GM12872 (cell line): ENCODE data around the gene CELSR1.

Source experiments
- CTCF ChIP-seq: IDR thresholded peaks from 3 replicates; pipeline ENCODE4 v1.5.1; 2011; ENCODE audit warnings: low read depth, mild to moderate bottlenecking, low read length, moderate library complexity; ENCODE audit not compliant: insufficient read depth

CELSR1 gene

DNA sequence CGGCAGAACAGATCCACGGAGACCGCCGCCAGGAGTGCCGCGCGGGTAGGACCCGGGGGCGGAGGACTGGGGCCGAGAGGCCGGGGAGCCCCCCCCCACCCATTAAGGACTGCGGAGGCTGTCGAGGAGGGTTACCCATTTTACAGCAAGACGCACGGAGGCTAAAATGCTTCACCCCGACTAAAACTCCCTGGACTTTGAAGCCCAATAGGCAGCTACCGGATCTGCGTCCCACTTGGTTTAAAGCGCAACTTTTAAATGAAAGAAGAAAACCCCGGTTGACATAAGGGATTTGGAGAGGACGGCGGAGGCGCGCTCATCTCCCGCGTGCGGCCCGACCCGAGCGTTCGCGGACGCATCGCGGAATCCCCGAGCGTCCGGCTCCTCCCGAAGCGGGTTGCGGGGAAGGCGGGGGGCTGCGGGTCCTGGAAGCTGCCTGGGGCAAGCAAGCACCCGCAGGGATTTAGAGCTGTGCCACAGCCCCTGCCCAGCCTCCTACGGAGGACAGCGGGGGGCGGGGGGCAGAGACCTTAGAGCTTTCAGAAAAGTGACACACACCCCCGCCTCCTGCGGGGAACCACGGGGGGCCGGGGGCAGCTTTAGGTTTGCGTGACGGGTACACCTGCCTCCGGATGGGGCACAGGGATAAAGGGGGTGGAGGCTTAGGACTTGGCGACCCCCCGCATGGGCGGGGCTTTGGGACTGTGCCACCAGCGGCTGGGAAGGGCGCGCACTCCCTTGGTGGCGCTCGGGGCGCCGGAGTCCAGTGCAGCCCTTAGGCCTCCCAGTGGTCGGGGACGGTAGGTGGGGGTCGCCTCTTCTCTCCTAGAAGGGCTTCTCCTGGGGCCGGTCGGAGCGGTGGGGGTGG lies 760 bp upstream of the CELSR1 start:
- TF ChIP-seq CTCF: 0 out of 3 replicates have a peak, but pooled peaks have one; percentile 3

DNA sequence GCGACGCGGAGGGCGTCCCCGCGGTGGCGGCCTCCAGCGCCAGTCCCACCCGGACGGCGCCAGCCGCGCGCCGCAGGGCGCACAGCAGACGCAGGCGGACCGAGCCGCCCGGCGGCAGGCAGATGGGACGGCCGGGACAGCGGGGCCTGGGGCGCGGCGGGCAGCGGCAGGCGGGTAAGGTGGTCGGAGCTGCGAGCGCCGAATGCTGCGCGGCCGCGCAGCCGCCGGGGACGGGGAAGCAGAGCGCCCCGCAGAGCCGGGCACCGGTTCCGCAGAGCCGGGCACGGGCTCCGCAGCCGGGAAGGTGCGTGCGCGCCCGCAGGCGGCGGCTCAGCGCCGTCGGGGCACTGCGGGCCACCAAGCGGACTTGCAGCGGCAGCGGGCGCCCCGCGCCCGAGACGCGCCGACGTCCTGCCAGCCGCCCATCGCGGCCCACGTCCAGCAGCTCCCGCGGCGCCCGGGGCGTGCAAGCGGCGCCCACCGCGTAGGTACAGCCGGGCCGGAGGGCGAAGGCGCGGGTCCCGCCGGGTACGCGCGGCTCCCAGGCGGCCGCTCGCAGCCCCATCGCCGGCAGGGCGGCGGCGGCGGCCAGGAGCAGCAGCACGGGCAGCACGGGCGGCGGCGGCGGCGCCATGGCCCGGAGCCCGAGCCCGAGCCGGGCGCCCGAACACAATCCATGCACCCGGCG lies 739 bp downstream of the CELSR1 start:
- no peak for TF ChIP-seq CTCF

GRCh38 chr22:46535876-46536536 lies 1.4 kb downstream of the CELSR1 start:
- TF ChIP-seq CTCF: no peak

DNA sequence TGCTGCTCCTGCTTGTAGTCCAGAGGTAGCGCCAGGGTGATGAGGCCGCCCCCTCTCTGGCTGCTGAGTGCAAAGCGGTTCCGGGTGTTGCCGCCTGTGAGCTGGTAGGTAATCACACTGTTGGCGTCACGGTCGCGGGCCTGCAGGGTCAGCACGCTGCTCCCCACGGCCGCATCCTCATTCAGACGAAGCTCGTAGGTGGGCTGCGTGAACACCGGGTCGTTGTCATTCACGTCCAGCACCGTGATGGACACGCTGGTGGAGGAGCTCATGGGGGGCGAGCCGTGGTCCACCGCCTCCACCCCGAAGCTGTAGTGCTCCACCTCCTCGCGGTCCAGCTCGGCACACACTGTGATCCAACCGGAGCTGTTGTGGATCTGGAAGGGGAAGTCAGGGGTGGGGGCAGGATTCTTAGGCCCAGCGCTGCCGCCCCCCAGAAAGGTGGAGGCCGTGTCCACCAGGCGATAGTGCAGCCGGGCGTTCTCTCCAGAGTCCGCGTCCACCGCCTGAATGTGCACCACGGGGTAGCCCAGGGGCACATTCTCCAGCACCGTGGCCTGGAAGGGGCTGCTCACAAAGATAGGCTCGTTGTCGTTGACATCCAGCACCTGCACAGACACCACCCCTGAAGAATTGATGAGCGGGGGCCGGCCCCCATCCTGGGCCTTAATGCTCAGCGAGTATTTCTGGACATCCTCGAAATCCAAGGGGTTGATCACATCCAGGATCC lies 2.4 kb downstream of the CELSR1 start:
- no peak for TF ChIP-seq CTCF

- no peak for TF ChIP-seq CTCF
These were observed 3.1 kb downstream of the CELSR1 start for GRCh38 chr22:46534177-46534776.

- no peak for TF ChIP-seq CTCF
These were observed 4.2 kb downstream of the CELSR1 start for GRCh38 chr22:46533070-46533833.
